NAMALWA (cell line): ENCODE results near the gene PPT1.
"Not testable (repeated sequence)": the region's sequence is repeated elsewhere in the genome, so short reads cannot be mapped to it uniquely, and the experiment has no call there.

ENCODE experiments used
- DNase-seq: peaks from one replicate; pipeline ENCODE4 v3.0.0-alpha.2; 2015; ENCODE audit warnings: low spot score

PPT1 gene

GRCh38 chr1:40057310-40058030 lies 39.6 kb downstream of the PPT1 start:
- no peak for DNase-seq

GRCh38 chr1:40056519-40057309 lies 40.3 kb downstream of the PPT1 start:
- no peak for DNase-seq

GRCh38 chr1:40053138-40053887 lies 43.7 kb downstream of the PPT1 start:
- no peak for DNase-seq

- no peak for DNase-seq
Observed at GRCh38 chr1:40050863-40051262, 46.2 kb downstream of the PPT1 start.

- no peak for DNase-seq
Observed at GRCh38 chr1:40049725-40050124, 47.3 kb downstream of the PPT1 start.

GRCh38 chr1:40047769-40048168 lies 49.3 kb downstream of the PPT1 start:
- no peak for DNase-seq

- DNase-seq: no peak
Observed at GRCh38 chr1:40047276-40047675, 49.8 kb downstream of the PPT1 start.

GRCh38 chr1:40045766-40046165 lies 51.3 kb downstream of the PPT1 start:
- no peak for DNase-seq

- no peak for DNase-seq
Observed at GRCh38 chr1:40045182-40045581, 51.9 kb downstream of the PPT1 start.

- DNase-seq: no peak
Observed at GRCh38 chr1:40044110-40044509, 52.9 kb downstream of the PPT1 start.

GRCh38 chr1:40042341-40042740 lies 54.7 kb downstream of the PPT1 start:
- DNase-seq: no peak

- peak; percentile 22 for DNase-seq
Observed at GRCh38 chr1:40041466-40041838, 55.6 kb downstream of the PPT1 start.

- peak; percentile 99 for DNase-seq
Observed at GRCh38 chr1:40040511-40041465, 56.3 kb downstream of the PPT1 start, which contains the start of gene CAP1. Gene CAP1, plus strand, starts transcription at chr1:40040729. Its CDS starts 18,618 bp downstream, at chr1:40059347.

GRCh38 chr1:40039757-40040510 lies 57.1 kb downstream of the PPT1 start:
- peak; percentile 81 for DNase-seq

- DNase-seq: peak; percentile 92
Observed at GRCh38 chr1:40039245-40039756, 57.8 kb downstream of the PPT1 start.

GRCh38 chr1:40038697-40039096 lies 58.4 kb downstream of the PPT1 start:
- DNase-seq: peak; percentile 33

GRCh38 chr1:40037254-40037653 lies 59.8 kb downstream of the PPT1 start:
- not testable (repeated sequence) for DNase-seq

GRCh38 chr1:40036574-40036973 lies 60.5 kb downstream of the PPT1 start:
- DNase-seq: no peak

- DNase-seq: peak; percentile 21
Observed at GRCh38 chr1:40034869-40035268, 62.2 kb downstream of the PPT1 start.

GRCh38 chr1:40032240-40032891 lies 64.7 kb downstream of the PPT1 start:
- DNase-seq: peak; percentile 76
